GM20000 (cell line): Measurements from ENCODE around the gene FARS2.
A peak's percentile ranks its signal among the peaks of the same experiment; 100 is the strongest.

ENCODE experiments used
- DNase-seq: peaks from one replicate; pipeline ENCODE4 v3.0.0; 2012; ENCODE audit warnings: low spot score
- TF ChIP-seq, protein P1 (sequence below): IDR thresholded peaks from 2 replicates; pipeline ENCODE4 v1.5.1; 2012; ENCODE audit warnings: mild to moderate bottlenecking, control low read depth; ENCODE audit errors: extremely low read depth, missing control alignments

The FARS2 gene

DNA sequence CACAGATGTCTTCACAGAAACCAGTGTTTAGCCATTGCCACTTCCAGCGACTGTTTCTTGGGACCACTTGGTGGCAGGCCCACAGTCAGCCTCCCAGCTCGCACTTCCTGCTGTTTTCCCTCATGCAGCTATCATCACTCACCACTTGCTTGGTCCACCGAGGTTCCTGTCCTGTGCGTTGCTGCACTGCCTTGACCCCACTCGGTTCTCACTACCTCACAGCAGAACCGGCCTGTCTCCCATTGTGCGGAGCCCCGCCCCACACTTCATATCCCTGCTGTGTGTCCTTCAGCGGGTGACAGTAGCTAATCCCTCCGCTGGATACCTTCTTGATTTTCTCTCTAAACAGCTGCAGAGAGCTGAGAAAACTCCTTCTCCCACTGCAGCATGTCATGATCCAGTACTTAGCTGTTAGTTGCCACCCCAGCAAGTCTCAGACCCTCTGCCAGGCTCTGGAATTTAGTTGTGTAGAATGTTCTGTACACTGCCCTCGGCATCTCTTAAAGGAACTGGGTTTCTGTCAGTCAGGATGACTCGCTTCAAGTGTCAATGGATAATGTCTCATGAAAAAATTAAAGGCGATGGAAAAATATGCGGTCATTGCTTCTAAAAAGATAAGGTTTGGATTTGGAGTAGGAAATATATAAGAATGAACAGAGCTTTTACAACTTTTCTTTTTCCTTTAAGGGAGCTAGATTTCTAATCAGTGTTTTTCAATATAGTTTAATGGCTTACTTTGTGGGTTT lies 208.0 kb downstream of the FARS2 start:
- TF ChIP-seq, protein P1, sequence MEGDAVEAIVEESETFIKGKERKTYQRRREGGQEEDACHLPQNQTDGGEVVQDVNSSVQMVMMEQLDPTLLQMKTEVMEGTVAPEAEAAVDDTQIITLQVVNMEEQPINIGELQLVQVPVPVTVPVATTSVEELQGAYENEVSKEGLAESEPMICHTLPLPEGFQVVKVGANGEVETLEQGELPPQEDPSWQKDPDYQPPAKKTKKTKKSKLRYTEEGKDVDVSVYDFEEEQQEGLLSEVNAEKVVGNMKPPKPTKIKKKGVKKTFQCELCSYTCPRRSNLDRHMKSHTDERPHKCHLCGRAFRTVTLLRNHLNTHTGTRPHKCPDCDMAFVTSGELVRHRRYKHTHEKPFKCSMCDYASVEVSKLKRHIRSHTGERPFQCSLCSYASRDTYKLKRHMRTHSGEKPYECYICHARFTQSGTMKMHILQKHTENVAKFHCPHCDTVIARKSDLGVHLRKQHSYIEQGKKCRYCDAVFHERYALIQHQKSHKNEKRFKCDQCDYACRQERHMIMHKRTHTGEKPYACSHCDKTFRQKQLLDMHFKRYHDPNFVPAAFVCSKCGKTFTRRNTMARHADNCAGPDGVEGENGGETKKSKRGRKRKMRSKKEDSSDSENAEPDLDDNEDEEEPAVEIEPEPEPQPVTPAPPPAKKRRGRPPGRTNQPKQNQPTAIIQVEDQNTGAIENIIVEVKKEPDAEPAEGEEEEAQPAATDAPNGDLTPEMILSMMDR = no peak
- no peak for DNase-seq

DNA sequence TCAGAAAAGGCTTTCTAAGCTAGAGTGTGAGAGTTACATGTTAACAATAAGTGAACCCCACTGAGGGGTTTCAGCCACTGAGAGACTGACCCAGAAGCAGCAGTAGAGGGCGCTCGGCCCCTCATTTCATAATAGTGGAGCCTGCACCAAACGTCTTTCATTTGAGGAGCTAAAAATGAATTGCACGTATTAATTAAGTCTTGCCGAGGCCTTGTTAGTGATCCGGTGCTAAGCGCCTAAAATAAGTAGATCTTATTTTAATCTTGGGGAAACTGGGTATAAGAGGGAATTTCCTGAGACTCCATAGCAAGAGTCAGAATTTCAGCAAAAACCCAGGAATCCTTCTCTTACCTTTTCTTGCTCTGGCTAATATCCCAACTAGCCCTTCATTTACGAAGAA lies 209.7 kb downstream of the FARS2 start:
- peak; percentile 71 for DNase-seq
- TF ChIP-seq, protein P1 = peak; percentile 77

- TF ChIP-seq, protein P1 = no peak
- DNase-seq = no peak
Measured at GRCh38 chr6:5471637-5472398, 210.5 kb downstream of the FARS2 start.

GRCh38 chr6:5472571-5472970 lies 211.3 kb downstream of the FARS2 start:
- TF ChIP-seq, protein P1 = no peak
- DNase-seq = no peak

DNA sequence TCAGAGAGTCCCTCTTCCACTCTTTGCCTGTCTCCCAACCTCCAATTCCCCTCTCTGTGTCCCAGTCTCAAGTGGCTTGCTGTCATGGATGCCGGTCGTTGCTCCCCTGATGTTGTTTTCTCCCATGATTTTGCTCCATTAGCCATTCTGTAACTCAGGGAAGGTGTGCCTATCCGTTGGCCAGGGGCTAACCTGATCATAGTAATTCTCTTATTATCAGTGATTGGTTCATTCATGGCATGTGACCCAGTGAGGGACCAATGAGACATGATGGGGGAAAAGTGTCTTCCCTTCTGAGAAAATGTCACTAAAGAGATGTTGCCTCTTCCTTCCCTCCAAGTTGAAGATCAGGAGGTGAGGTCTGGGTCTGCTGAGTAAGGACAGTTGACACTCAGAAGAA lies 214.5 kb downstream of the FARS2 start:
- DNase-seq = no peak
- TF ChIP-seq, protein P1 = no peak

DNA sequence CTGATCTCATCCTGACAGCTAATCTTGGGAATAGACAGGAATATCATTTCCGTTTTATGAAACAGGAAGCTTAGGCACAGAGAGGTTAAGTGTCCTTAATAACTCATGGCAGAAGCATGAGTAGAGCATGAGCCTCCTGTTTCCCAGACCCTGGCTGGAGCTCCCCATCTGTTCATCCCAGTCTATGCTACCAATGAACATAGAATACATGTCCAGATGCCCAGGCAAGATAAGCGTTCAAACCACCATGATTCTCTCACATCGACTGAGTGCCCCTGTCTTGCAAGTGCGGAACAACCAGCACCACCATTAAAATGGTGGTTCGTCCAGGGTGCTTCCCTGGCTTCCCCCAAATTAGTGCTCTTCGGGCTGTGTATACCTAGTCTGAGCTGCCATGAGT lies 217.1 kb downstream of the FARS2 start:
- TF ChIP-seq, protein P1 = no peak
- DNase-seq = no peak

GRCh38 chr6:5481033-5481432 lies 219.7 kb downstream of the FARS2 start:
- DNase-seq = no peak
- TF ChIP-seq, protein P1 = no peak
